ENCODE results near the gene SIL1.

The SIL1 gene

DNA sequence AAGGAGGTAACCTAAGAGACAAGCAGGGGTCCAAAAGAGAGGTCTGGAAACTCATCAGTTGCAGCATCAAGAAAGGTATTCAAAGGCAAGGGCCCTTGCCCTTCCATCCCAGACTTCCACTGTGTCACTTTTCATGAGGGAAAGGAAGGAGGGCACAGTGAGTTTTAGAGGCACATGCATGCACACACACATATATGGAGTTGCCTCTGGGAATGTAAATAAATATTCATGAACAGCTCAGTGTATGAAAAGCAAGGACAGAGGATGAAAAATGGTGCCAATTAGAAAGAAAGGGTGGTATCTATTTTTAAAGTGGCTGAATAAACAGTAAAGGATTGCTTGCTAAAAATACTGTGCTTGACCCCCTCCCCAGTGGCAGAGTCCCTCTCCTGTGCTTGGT lies 217.7 kb downstream of the SIL1 start:
- ChIA-PET POLR2A (ENCODE audit: low non-redundant PET) (no interaction called here), CTCF (interaction anchor here (0.8 kb wide), 1 partner anchor 15 kb away, joined by 3 read pairs; no protein-coding TSS in a partner anchor)
- TF ChIP-seq, protein P1, sequence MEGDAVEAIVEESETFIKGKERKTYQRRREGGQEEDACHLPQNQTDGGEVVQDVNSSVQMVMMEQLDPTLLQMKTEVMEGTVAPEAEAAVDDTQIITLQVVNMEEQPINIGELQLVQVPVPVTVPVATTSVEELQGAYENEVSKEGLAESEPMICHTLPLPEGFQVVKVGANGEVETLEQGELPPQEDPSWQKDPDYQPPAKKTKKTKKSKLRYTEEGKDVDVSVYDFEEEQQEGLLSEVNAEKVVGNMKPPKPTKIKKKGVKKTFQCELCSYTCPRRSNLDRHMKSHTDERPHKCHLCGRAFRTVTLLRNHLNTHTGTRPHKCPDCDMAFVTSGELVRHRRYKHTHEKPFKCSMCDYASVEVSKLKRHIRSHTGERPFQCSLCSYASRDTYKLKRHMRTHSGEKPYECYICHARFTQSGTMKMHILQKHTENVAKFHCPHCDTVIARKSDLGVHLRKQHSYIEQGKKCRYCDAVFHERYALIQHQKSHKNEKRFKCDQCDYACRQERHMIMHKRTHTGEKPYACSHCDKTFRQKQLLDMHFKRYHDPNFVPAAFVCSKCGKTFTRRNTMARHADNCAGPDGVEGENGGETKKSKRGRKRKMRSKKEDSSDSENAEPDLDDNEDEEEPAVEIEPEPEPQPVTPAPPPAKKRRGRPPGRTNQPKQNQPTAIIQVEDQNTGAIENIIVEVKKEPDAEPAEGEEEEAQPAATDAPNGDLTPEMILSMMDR (conservative IDR thresholded peaks at IDR 0.05; ENCODE audit: low read depth): no peak
- no peak overlapping the region for H3K27ac ChIP-seq
- DNase-seq (ENCODE audit: low spot score): no peak

- TF ChIP-seq, protein P1 (conservative IDR thresholded peaks at IDR 0.05; ENCODE audit: low read depth): no peak
- no peak for DNase-seq (ENCODE audit: low spot score)
- no peak overlapping the region for H3K27ac ChIP-seq
- POLR2A ChIA-PET (ENCODE audit: low non-redundant PET): no interaction called here
- CTCF ChIA-PET: interaction anchor here (0.8 kb wide), 1 partner anchor 14 kb away, joined by 3 read pairs; no protein-coding TSS in a partner anchor
Measured at GRCh38 chr5:138979684-138980280, 218.4 kb downstream of the SIL1 start.

GRCh38 chr5:138978581-138978980 lies 219.6 kb downstream of the SIL1 start:
- ChIA-PET CTCF (no interaction called here), POLR2A (ENCODE audit: low non-redundant PET) (no interaction called here)
- TF ChIP-seq, protein P1 (conservative IDR thresholded peaks at IDR 0.05; ENCODE audit: low read depth): no peak
- H3K27ac ChIP-seq: no peak overlapping the region
- no peak for DNase-seq (ENCODE audit: low spot score)

DNA sequence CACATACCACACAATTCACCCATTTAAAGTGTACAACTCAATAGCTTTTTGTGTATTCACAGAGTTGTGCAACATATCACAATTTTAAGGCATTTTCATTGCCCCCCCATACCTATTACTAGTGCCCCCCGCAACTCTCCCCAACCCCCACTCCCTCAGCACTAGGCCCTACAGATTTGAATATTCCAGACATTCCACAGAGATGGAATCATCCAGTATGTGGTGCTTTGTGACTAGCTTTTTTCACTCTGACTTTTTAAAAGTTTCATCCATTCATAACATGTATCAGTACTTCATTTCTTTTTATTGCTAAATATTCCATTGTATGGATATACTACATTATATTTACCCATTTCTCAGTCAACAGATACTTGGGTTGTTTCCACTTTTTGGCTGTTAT lies 220.1 kb downstream of the SIL1 start:
- CTCF ChIA-PET: interaction anchor here (0.6 kb wide), 1 partner anchor 332 kb away, joined by 4 read pairs; no protein-coding TSS in a partner anchor
- H3K27ac ChIP-seq: no peak overlapping the region
- TF ChIP-seq, protein P1 (conservative IDR thresholded peaks at IDR 0.05; ENCODE audit: low read depth): no peak
- DNase-seq (ENCODE audit: low spot score): no peak
- POLR2A ChIA-PET (ENCODE audit: low non-redundant PET): no interaction called here

GRCh38 chr5:138975098-138975847 lies 222.9 kb downstream of the SIL1 start:
- no peak overlapping the region for H3K27ac ChIP-seq
- ChIA-PET CTCF (no interaction called here), POLR2A (ENCODE audit: low non-redundant PET) (interaction anchor here (0.6 kb wide), 1 partner anchor 257 kb away, joined by 3 read pairs; no protein-coding TSS in a partner anchor)
- DNase-seq (ENCODE audit: low spot score): no peak
- TF ChIP-seq, protein P1 (conservative IDR thresholded peaks at IDR 0.05; ENCODE audit: low read depth): no peak

DNA sequence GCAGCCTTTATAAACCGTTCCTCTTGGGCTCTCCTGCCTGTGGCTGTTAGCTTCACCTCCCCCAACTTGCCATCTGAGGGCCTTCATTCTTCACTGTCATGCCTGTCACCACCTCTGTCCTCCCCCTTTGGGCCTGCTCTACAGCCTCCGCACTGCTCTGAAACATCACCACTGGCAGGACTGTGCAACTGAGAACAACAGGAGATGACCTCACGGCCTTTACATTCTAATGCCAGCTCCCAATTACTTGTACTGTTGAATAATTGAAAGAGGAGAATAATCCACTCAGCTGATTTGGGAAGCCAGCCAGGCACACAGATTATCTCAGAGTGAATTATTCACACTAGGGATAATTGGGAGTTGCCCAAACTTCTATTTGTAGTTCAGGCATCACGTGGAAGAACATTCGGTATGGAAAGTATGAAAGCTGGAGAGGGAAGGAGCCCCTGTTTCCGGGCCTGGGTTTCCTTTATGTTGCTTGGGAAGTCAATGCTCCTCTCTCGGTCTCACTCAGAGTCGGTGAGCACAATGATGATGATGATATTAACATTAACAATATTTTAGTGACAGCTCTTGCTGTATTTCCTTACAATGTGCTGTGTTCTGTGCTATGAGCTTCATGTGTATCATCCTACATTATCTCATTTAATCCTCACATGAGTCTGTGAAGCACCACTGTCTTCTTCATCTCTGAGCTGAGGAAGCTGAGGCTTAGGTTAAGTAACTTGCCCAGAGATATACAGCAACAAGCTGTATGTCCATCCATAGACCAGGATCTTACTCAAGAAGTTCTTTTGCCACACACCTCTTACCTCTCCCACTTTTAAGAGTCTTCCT lies 223.7 kb downstream of the SIL1 start:
- POLR2A ChIA-PET (ENCODE audit: low non-redundant PET): no interaction called here
- no peak for DNase-seq (ENCODE audit: low spot score)
- H3K27ac ChIP-seq: no peak overlapping the region
- CTCF ChIA-PET: no interaction called here
- TF ChIP-seq, protein P1 (conservative IDR thresholded peaks at IDR 0.05; ENCODE audit: low read depth): no peak

All from RWPE1 (cell line).